ENCODE measurements around the gene LSM14A.

Gene LSM14A

GRCh38 chr19:34208291-34208884, 36.1 kb downstream of the LSM14A start:
- no peak for TF ChIP-seq YY1 (IDR thresholded peaks at IDR 0.05; ENCODE audit: low read depth)
- TF ChIP-seq CEBPB (IDR thresholded peaks at IDR 0.05) = no peak
- no peak for TF ChIP-seq REST (IDR thresholded peaks at IDR 0.05; ENCODE audit: low read depth)
- TF ChIP-seq RAD21 (IDR thresholded peaks at IDR 0.05; ENCODE audit: low read depth) = no peak
- no peak for TF ChIP-seq TAF1 (IDR thresholded peaks at IDR 0.05; ENCODE audit: low read depth)
- no peak for TF ChIP-seq FOXM1 (IDR thresholded peaks at IDR 0.05; ENCODE audit: borderline replicate concordance, low read depth)
- TF ChIP-seq TCF12 (IDR thresholded peaks at IDR 0.05; ENCODE audit: low read depth) = no peak
- TF ChIP-seq USF1 (IDR thresholded peaks at IDR 0.05) = no peak
- TF ChIP-seq ZBTB7A (IDR thresholded peaks at IDR 0.05; ENCODE audit: low read depth) = no peak
- TF ChIP-seq CREB1 (IDR thresholded peaks at IDR 0.05; ENCODE audit: low read depth) = no peak
- no peak for TF ChIP-seq EP300 (IDR thresholded peaks at IDR 0.05; ENCODE audit: borderline replicate concordance)
- TF ChIP-seq NFIC (IDR thresholded peaks at IDR 0.05) = no peak
- TF ChIP-seq TEAD4 (IDR thresholded peaks at IDR 0.05) = no peak
- TF ChIP-seq EGR1 (IDR thresholded peaks at IDR 0.05) = no peak
- TF ChIP-seq, protein P1, sequence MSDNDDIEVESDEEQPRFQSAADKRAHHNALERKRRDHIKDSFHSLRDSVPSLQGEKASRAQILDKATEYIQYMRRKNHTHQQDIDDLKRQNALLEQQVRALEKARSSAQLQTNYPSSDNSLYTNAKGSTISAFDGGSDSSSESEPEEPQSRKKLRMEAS (IDR thresholded peaks at IDR 0.05) = no peak

- no peak for TF ChIP-seq USF1 (IDR thresholded peaks at IDR 0.05)
- TF ChIP-seq, protein P1 (IDR thresholded peaks at IDR 0.05) = no peak
- no peak for TF ChIP-seq REST (IDR thresholded peaks at IDR 0.05; ENCODE audit: low read depth)
- TF ChIP-seq EGR1 (IDR thresholded peaks at IDR 0.05) = no peak
- TF ChIP-seq CREB1 (IDR thresholded peaks at IDR 0.05; ENCODE audit: low read depth) = no peak
- TF ChIP-seq CEBPB (IDR thresholded peaks at IDR 0.05) = no peak
- no peak for TF ChIP-seq TEAD4 (IDR thresholded peaks at IDR 0.05)
- TF ChIP-seq TCF12 (IDR thresholded peaks at IDR 0.05; ENCODE audit: low read depth) = no peak
- TF ChIP-seq EP300 (IDR thresholded peaks at IDR 0.05; ENCODE audit: borderline replicate concordance) = no peak
These were observed 37.4 kb downstream of the LSM14A start for GRCh38 chr19:34209726-34210125.

GRCh38 chr19:34213283-34213682, 41.0 kb downstream of the LSM14A start:
- TF ChIP-seq EGR1 (IDR thresholded peaks at IDR 0.05) = no peak
- TF ChIP-seq TEAD4 (IDR thresholded peaks at IDR 0.05) = no peak
- no peak for TF ChIP-seq TAF1 (IDR thresholded peaks at IDR 0.05; ENCODE audit: low read depth)
- TF ChIP-seq, protein P1 (IDR thresholded peaks at IDR 0.05) = no peak
- no peak for TF ChIP-seq CREB1 (IDR thresholded peaks at IDR 0.05; ENCODE audit: low read depth)
- no peak for TF ChIP-seq ZBTB7A (IDR thresholded peaks at IDR 0.05; ENCODE audit: low read depth)
- TF ChIP-seq NFIC (IDR thresholded peaks at IDR 0.05) = no peak
- no peak for TF ChIP-seq EP300 (IDR thresholded peaks at IDR 0.05; ENCODE audit: borderline replicate concordance)
- no peak for TF ChIP-seq USF1 (IDR thresholded peaks at IDR 0.05)
- TF ChIP-seq CEBPB (IDR thresholded peaks at IDR 0.05) = no peak
- no peak for TF ChIP-seq TCF12 (IDR thresholded peaks at IDR 0.05; ENCODE audit: low read depth)
- TF ChIP-seq YY1 (IDR thresholded peaks at IDR 0.05; ENCODE audit: low read depth) = no peak
- TF ChIP-seq FOXM1 (IDR thresholded peaks at IDR 0.05; ENCODE audit: borderline replicate concordance, low read depth) = no peak
- TF ChIP-seq RAD21 (IDR thresholded peaks at IDR 0.05; ENCODE audit: low read depth) = no peak
- TF ChIP-seq REST (IDR thresholded peaks at IDR 0.05; ENCODE audit: low read depth) = no peak
